LHCN-M2 (cell line): ENCODE data around the gene TMEM255B. TPM values are rescaled to one million over a fixed set of nuclear protein-coding genes. Genes with fewer than 3 reads are reported as not detected.
"Not testable (repeated sequence)": the region's sequence is repeated elsewhere in the genome, so short reads cannot be mapped to it uniquely, and the experiment has no call there.

Source experiments
- DNase-seq: peaks from one replicate; pipeline ENCODE4 v3.0.0-alpha.2; 2012; ENCODE audit warnings: low read depth
- total RNA-seq: library from RNA; depleted of rRNA; stranded (reverse); fragments of >200 nt; gene quantifications from 2 replicates; pipeline ENCODE4 v1.2.3, GENCODE V29; 2014

The TMEM255B gene
- total RNA-seq, 1 experiment from 2014 or later, result 9.1 TPM

DNA sequence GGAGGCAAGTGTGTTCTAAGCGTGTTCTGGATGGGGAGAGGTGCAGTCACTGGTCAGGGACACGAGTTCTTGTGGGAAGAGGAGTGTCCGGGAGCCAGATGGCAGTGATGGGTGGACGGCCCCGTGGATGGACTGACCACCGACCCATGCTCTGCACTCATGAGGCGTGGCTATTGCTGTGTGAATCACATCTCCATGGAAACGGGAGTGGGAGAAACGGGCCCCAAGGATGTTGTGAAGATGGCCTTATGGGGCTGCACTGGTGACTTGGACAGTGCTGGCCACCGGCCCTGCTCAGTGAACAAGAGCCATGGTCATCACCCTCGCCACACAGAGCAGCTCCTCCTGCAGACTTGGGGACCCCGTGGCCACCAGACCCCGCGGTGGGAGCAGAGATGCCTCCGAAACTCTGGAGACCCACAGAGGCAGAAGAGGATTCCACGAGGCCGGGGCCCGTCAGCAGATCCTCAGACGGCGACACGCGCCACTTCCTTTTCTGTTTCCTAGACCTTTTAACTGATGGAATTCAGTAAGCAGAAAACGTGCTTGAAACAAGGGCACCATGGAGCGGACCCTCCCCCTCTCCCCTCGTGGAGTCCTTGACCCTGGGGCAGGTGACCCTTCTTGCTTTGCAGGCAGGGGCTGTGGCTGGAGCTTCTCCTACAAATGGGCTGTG is 57.4 kb downstream of the TMEM255B start:
- peak; percentile 48 for DNase-seq

DNA sequence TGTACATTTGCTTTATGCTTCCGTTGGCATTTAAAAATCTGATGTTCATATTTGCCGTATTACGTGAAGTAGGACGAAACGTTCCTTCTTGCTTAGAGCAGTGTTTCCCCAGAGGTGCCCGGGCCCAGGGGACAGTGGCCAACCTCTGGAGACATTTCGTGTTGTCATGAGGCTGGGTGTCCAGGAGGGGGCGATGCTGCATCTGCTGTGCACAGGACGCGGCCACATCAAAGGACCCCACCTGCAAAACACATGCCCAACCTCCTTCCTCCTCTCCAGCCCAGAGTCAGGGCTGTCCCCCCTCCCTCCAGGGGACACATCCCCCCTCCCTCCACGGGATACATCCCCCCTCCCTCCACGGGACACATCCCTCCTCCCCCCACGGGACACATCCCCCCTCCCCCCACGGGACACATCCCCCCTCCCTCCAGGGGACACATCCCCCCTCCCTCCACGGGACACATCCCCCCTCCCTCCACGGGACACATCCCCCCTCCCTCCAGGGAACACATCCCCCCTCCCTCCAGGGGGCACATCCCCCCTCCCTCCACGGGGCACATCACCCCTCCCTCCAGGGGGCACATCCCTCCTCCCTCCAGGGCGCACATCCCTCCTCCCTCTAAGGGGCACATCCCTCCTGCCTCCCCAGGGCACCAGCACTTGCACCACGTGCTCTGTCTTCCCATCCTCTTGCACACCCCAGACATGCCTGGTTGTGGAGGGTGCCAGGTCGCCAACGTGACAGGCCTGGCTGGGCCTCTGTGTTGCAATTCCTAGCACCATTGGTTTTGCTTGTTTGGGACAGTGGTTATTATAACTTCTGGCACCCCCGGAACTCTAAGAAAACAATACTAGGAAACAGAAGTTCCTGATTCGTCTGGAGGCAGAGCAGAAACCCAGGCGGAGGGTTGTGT is 58.2 kb downstream of the TMEM255B start:
- peak; percentile 81 for DNase-seq

DNA sequence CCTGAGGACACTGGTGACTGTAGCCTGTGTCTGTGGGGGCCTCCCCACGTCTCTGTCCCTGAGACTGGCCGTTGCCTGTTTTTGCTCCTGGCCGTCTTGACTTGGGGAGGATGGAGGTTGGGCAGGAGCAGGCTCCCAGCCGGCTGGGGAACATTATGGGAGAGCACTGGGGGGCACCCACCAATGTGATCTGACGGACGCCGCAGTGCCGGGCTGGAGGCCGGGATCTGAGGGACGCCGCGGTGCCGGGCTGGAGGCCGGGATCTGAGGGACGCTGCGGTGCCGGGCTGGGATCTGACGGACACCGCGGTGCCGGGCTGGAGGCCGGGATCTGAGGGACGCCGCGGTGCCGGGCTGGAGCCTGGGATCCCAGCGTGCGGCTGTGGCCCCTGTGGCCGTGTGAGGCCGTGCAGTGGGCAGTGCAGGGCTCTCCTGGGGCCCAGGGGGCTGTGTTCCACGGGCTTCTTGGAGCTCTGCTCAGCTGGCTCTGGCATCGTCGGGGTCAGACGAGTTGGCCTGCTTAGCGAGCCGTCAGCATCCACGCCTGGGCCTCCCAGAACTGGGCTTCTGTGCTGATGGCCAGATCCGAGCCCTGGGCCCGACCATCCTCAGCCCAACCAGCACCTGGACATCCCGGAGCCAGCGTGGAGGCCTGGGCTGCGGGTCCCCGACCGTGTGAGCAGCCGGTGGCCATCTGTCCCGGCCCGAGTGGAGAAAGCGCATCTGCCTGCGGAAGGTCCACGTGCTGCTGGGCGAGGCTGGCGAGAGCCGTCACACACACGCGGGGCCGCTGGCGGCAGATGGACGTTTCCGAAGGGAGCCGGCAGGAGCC is 59.0 kb downstream of the TMEM255B start:
- DNase-seq, result no peak

DNA sequence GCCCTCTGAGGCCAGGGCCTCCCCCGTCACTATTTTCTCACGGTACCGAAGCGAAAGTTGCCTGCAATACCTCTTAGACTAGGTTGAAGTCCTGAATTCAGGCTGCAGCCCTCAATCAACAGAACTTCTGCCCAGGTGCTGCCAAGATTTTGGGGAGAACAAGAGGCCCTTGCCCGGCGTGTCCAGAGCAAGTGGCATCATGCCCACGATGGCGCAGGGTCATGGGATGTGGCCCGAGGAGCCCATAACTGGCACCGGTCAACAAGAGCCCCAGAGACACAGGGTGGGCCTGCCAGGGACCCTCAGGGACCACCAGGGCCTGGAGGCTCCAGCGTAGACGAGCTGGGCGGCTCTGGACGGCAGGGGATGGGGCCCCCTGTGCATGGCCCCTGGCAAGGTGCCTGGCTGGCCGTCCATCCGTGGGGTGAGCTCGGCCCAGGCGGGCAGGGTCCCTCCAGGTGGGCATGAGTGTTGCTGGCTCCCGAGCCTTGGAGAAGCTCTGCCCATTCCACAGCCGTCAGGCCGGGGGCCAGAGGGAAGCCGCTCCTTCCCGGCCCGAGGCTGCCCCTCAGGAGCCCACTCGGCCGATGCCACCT is 59.8 kb downstream of the TMEM255B start:
- DNase-seq, result no peak

DNA sequence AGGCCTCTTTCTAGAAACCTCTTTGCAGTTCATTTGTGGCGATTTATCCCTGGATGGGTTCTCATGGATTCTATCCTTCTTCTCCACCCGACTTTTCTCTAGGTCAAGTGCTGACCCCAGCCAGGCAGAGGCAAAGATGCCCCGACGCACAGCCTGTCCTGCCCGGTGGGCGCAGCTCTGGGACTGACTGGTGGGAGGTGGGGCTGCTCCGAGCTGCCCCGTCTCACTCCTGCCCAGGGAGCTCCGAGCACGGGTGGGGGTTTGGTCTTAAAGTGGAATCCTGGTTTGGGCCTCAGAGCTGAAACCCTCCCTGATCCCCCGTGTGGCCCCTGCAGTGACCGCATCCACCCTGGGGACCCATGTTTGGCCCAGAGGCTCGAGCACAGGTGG is 60.3 kb downstream of the TMEM255B start:
- DNase-seq, result no peak

DNA sequence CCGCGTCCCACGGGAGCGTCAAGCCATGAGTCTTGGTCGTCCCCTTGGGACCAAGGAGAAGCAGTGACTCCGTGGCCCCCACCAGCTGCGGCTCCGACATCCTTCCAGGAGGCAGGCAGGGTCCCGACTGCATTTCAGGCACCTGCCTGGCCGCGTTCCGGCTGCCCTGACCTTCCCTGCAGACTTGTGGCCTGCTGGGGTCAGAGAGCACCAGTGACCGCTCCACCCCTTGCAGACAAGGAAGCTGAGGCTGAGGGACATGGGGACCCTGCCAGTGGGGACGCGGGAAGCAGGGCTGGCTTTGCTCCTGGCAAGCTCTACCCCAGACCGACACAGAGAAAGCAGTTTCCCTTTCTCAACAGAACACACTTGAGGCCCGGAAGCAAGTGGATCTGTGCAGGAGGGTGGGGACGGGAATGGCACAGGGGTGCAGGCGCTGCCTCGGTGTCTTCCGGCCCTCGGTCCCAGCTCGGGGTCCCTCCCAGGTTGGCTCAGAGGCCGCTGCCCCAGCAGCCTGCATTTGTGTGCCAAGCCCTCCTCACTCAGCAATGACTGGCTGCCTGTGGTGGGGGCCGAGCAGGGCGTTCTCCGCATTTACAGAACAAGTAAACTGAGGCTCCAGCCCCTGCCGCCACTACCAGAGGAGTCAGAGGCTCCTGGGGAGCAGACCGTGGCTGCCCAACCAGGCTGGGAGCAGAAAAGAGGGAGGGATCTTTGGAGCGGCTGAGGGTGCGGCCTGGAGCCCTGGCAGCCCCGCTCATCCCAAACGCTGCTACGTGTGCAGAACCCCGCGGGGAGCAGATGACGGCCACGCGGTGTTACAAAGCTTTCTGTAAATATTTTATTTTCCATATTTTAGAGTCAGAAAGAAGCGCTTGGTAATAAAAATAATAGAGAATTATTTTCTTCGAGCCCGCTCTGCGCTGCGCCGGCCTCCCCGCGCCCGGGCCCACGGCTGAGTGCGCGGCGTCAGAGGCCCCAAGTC is 61.0 kb downstream of the TMEM255B start:
- DNase-seq, result no peak

DNA sequence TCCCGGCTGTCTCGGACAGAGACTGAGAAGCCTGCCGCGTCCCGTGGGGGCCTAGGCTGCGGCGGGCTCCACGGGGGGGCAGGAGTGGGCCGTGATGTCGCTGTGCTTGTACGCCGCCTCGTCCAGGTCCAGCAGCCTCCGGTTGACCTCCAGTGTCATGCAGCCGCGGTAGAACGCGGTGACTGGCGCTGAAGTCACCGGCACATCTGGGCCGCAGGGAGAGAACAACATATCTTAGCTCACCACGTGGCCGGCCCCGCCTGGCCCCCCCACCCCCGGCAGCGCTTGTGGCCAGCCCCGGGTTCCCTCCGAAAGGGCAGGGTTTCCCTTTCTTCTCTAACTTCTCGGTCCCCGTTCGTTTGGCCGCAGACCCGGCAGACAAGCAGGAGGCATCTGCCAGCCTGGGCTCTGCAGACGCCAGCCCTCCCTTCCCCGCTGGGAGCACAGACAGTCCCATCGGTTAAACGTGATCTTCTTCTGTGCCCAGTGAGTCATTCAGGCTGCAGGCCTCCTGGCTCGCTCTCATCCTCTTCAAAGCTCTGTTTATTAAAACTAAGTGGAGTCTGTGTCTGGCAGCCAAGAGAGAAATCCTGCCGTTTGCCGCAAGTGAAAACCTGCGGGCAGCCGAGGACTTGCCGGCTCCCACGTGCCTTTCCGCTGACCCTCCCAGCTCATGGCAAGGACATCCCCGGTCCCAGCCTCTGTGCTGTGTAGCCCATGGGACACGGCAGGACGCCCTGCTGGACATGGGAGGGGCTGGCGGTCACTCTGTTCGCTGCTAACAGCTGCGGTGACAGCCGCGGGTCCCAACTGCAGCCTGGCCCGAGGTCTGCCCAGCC is 62.0 kb downstream of the TMEM255B start:
- peak; percentile 99 for DNase-seq

DNA sequence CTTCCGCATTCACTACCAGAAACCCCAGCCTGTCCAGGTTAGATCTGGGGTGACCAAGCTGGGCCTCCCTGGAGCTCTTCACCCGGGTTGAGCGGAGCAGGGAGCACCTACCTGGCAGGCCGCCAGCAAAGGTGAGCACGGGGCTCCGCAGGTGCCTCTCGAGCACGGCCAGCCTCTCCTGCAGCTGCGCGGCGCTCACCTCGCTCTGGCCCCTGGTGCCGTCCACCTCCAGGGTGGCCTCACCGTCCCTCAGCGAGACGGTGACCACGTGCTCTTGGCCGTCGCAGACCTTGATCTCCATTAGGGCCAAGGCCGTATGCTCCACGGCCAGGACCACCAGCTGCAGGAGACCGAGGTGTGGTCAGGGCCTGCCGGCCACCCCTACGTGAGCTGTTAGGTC is 62.8 kb downstream of the TMEM255B start:
- no peak for DNase-seq

DNA sequence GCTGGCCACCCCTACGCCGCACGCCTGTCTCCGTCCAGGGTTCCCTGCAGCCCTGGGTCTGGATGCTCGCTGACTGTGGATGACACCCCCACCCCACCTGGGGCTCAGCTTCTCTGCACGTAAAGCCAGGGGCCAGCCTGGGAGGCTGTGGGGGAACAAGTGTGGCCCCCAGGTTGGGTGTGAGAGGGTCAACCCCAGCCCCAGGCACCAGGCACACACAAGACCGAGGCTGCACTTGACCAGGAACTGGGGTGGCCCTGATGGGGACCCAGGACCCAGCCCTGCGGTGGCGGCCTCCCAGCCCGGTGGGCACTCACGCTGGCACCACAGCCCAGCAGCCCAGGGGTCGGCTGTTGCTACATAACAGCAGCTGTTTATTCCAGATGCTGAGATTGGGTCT is 63.2 kb downstream of the TMEM255B start:
- DNase-seq, result no peak

DNA sequence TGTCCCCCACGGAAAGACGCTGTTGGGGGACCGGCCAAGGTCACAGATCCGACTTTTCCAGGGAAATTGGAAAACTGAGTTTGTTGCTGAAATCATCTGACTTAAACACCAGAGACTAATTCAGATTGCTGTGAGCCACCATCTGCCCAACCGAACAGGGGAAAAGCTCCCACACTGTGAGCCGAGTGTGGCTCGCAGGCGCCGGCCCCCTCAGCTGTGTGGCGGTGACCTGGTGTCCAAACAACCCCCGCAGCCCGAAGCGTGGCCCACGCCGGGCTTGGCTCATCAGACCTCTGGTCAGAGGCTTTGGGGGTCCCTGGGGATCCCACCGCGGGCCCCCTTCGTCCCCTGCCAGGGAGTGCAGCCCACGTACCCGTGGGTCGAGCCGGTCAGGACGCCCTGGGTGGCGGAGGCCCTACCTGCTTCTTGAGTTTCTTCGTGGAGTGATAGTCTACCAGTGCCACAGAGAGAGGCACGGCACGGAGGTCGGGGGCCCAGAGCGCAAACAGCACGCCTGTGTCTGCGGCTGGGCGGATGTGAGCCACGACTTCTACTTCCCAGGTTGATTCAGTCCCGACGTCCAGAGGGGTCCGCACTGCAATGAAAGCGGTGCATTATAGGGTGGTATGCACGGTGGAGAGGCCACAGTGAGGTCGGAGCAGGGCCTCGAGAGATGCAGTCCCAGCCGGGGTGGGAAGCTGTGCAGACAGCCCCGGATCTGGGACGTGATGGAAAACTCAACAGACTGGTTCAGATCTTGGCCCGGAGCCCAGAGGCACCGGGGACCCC is 64.1 kb downstream of the TMEM255B start:
- no peak for DNase-seq

DNA sequence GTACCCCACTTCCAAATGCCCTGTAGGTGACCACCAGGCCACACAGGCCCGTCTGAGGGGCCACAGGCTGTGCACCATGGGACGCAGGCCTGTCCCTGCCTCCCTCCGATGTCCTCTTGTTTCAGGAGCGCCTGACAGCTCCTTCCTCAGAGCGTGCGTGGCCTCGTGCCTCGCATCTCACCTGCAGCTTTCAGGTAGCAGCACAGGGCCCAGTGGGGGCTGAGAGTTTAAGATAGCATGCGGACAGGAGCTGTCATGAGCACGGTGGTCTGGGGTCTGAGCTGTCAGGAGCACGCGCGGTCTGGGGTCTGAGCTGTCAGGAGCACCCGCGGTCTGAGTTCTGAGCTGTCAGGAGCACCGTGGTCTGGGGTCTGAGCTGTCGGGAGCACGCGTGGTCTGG is 64.7 kb downstream of the TMEM255B start:
- DNase-seq, result no peak

DNA sequence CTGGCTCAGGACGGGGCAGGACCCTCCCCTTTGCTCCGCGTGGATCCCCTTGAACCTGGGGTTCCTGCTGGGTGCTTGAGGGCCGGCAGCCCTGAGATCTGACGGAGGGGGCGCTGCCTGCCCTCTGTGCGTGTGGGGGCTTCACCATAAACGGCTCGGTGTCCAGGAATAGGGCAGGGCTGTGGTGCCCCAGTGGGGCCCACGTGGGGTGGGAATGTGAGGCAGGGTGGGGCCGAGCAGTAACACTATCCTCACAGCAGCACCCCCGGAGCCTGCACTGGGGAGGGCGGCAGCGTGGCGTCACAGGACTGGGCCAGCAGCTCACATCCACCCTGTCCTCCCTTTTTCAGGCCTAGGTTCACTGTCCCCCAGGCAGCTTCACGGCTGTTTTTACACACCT is 66.8 kb downstream of the TMEM255B start:
- no peak for DNase-seq

DNA sequence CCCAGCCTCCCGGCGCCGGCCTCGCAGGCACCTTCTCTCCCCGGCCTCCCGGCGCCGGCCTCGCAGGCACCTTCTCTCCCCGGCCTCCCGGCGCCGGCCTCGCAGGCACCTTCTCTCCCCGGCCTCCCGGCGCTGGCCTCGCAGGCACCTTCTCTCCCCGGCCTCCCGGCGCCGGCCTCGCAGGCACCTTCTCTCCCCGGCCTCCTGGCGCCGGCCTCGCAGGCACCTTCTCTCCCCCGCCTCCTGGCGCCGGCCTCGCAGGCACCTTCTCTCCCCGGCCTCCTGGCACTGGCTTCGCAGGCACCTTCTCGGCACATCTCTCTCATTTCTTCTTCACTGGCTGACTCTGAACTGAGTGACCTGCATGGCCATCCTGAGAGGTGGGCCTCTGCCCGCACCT is 67.4 kb downstream of the TMEM255B start:
- DNase-seq, result not testable (repeated sequence)

DNA sequence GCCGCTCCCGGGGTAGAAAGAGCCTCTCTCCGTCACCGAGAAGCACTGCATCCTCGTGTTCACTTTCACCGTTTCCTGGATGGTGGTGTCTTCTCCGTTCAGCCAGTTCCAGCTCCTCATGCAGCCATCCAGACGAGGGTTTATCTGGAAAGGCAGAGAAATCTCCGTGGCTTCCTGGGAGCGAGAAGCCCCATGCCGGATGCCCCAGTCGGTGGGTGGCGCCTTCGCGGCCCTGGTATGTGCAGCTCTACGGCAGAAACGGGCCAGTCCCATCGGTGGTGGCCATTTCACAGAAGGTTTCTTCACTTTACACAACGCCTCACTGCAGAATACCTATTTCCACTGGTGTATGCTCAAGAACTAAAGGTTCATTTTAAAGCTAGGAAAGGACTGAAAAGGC is 68.0 kb downstream of the TMEM255B start:
- no peak for DNase-seq

DNA sequence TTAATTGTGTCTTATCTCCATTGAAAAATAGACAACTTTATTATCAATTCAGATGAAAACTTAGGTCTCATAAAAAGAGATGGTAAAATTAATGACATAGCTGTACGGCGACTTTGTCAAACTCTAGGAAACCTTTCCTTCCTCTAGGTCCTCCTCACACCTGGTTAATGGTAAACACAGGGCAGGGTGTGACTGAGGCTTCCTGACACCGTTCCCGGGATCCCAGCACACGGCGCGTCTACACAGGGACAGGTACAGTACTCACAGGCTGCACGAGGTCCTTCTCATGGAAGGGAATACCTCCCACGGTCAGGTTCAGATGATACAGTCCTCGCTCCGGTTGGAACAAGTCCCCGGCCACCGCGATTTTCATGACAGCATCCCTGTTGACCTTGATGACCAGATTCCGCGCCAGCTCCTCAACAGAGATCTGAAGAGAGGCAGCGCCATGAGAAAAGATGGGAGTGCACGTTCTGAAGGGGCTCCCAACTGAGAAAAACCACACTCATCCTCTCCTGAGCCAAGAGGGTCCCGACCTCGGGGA is 69.3 kb downstream of the TMEM255B start:
- DNase-seq, result no peak

DNA sequence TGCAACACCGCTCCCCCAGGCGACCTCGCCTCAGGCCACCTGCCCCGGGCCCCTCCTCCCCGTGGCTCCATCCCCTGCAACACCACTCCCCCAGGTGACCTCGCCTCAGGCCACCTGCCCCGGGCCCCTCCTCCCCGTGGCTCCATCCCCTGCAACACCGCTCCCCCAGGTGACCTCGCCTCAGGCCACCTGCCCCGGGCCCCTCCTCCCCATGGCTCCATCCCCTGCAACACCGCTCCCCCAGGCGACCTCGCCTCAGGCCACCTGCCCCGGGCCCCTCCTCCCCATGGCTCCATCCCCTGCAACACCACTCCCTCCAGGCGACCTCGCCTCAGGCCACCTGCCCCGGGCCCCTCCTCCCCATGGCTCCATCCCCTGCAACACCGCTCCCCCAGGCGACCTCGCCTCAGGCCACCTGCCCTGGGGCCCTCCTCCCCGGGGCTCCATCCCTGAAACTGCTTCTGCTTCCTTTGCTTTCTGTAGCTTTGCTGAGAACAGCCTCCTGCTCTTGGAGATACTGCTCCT is 71.5 kb downstream of the TMEM255B start:
- not testable (repeated sequence) for DNase-seq

DNA sequence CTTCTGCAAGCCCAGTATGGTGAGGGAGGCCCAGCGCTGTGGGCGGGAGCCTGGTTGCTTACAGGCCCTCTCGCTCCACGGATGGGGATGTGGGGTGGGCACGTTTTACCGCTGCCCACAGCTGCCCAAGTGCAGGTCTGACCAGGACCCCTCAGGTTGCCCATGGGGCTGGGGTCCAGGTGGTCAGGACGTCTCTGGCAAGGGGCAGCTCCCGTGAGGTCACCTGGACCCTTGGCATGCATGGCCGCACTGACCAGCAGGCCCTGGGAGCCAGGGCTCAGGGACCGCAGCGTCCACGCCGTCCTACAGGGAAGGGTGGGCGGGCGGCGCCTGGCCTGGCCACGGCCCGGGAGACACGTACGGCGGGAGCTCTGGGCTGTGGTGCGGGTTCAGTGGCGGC is 72.0 kb downstream of the TMEM255B start:
- no peak for DNase-seq

DNA sequence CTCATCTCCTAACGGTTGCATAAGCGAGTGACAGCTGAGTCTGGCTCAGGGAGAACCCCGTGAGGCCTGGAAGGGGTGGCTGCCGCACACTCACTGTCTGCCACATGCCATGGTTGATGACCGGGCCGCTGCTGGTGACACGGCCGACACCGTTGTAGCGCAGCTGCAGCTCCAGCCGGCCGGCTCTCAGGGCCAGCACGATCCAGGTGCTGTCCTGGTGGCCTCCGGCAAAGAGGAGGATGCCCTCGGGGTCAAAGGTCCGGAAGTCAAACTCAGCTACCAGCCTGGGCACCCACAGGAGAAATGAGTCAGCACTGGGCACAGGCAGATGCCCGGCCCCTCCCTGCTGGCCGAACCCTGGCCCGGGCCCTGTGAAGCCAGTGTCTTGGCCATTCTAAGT is 73.2 kb downstream of the TMEM255B start:
- peak; percentile 52 for DNase-seq
